IMR-90 (cell line): ENCODE measurements around the gene PTGDR2. TPM values are rescaled to one million over a fixed set of nuclear protein-coding genes. Genes with fewer than 3 reads are reported as not detected.

Experiments used
- ELK1 ChIP-seq: fragments of 150-350 bp; IDR thresholded peaks from 2 replicates; pipeline ENCODE4 v1.6.1; 2016; ENCODE audit warnings: low read depth, mild to moderate bottlenecking, low read length, moderate library complexity, borderline replicate concordance
- POLR2A ChIP-seq: IDR thresholded peaks from 2 replicates; pipeline ENCODE4 v1.6.1; 2012; ENCODE audit warnings: mild to moderate bottlenecking, low read depth, low read length
- RAD21 ChIP-seq: IDR thresholded peaks from 2 replicates; pipeline ENCODE4 v1.6.1; 2012; ENCODE audit warnings: low read length, improper control_type of control experiment
- polyA plus RNA-seq, 3 experiments: library from polyadenylated mRNA; depleted of rRNA; stranded (reverse); fragments of >200 nt; gene quantifications; 2 replicates each; pipeline ENCODE4 v1.2.3, GENCODE V29; 2012; ENCODE audit warnings: low replicate concordance in 1 of 3
- total RNA-seq: library from RNA; depleted of rRNA; stranded (reverse); fragments of >200 nt; gene quantifications from 2 replicates; pipeline ENCODE4 v1.2.3, GENCODE V29; 2012

Gene PTGDR2
- total and polyA plus RNA-seq, 2 of the 4 experiments (the other 2 are of a cell fraction): under 0.01 to 0.12 TPM

- TF ChIP-seq ELK1 (no peak), POLR2A (peak; percentile 60; the same call in 1 of the 2 replicates), RAD21 (no peak)
Measured at GRCh38 chr11:60841797-60842667, 13.7 kb downstream of the PTGDR2 start, which contains the start of gene CCDC86 (continued).
